Naive thymus-derived CD8-positive, alpha-beta T cell (primary cell): ENCODE data around the gene SH3GL2. TPM values are rescaled to one million over a fixed set of nuclear protein-coding genes. Genes with fewer than 3 reads are reported as not detected.

ENCODE experiments used
- ATAC-seq, 2 donors: fragments of 150-1000 bp; cut with Tn5 transposase in 1 of 2; sonication (Bioruptor Pico), chemical (Tn5 transposase) in 1 of 2; 1 replicate in 1 of 2; 2 replicates in 1 of 2; pipeline ENCODE4 v1.10.0; 2021; ENCODE audit warnings: mild to moderate bottlenecking in 2 of 2, moderate library complexity in 2 of 2
- POLR2A ChIA-PET: fragments of 350-600 bp; sonication (Branson Sonifier 250); formaldehyde crosslinking; loops from one replicate; lab custom pipeline; 2021; ENCODE audit warnings: antibody characterized with exemption; lab: Charles Lee
- DNase-seq, 10 donors: peaks; one replicate each; pipeline versions ENCODE4 v3.0.0 to v3.0.0-alpha.2; 2020 to 2022
- H3K27ac Mint-ChIP-seq, 10 donors: one replicate each; pipeline ENCODE4 v1.8.0; 2020 to 2022; ENCODE audit warnings: mild to moderate bottlenecking in 10 of 10, mixed read lengths in 10 of 10, moderate library complexity in 4 of 10, inconsistent platforms in 1 of 10
- H3K27me3 Mint-ChIP-seq, 5 donors: one replicate each; pipeline ENCODE4 v1.8.0; 2021 to 2022; ENCODE audit warnings: mixed read lengths in 5 of 5
- H3K36me3 Mint-ChIP-seq, 3 donors: one replicate each; pipeline ENCODE4 v1.8.0; 2020 to 2022; ENCODE audit warnings: mixed read lengths in 3 of 3, mild to moderate bottlenecking in 2 of 3, inconsistent platforms in 1 of 3
- H3K4me1 Mint-ChIP-seq, 4 donors: one replicate each; pipeline ENCODE4 v1.8.0; 2021 to 2022; ENCODE audit warnings: mixed read lengths in 4 of 4
- H3K4me3 Mint-ChIP-seq, 10 donors: one replicate each; pipeline ENCODE4 v1.8.0; 2020 to 2022; ENCODE audit warnings: mild to moderate bottlenecking in 10 of 10, mixed read lengths in 10 of 10, moderate library complexity in 6 of 10, inconsistent platforms in 1 of 10
- H3K9me3 Mint-ChIP-seq, 9 donors: one replicate each; pipeline ENCODE4 v1.8.0; 2020 to 2022; ENCODE audit warnings: mixed read lengths in 9 of 9, mild to moderate bottlenecking in 3 of 9, inconsistent platforms in 1 of 9, moderate library complexity in 1 of 9
- polyA plus RNA-seq, 3 donors: library from polyadenylated mRNA; unstranded; fragments of 300-500 nt; fragmentation: Illumina TruSeq; gene quantifications; one replicate each; pipeline ENCODE4 v1.2.3, GENCODE V29; 2021
- total RNA-seq, 8 experiments: library from RNA in 2 of 8; stranded (reverse) in 2 of 8; gene quantifications; one replicate each; pipeline ENCODE4 v1.2.3 and lab custom pipeline; 2021 to 2026

Gene SH3GL2
- total and polyA plus RNA-seq, 5 experiments from 2014 or later, result not detected

DNA sequence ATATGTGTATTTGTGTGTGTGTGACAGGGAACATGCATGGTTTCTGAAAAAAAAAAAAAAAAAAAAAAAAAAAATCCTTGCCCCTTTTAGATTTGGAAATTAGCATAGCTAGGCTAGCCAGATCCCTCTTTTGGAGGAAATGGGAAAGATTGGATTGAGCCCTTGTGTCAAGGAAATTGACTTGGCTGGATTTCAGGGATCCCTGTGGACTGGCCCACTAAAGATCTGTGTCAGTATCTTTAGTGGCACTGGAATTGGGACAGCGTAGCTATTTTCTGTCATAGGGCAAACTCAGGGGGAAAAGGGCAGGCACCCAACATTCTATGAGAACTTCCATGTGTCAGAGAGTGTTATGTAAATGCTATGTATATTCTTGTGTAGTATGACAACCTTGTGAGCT lies 35.4 kb downstream of the SH3GL2 start:
- H3K9me3 Mint-ChIP-seq, result peaks cover 0 to 8% (median 0%) of the 10 kb centered on the region in 9 donors
- no peak overlapping the region for H3K4me3 Mint-ChIP-seq
- POLR2A ChIA-PET, result no interaction called here
- no peaks in the 10 kb centered on the region for H3K36me3 Mint-ChIP-seq
- no peaks in the 10 kb centered on the region for H3K4me1 Mint-ChIP-seq
- no peak overlapping the region for H3K27ac Mint-ChIP-seq
- no peak for DNase-seq
- peaks cover 1 to 22% (median 4%) of the 10 kb centered on the region in 5 donors for H3K27me3 Mint-ChIP-seq
- ATAC-seq, result no peak

DNA sequence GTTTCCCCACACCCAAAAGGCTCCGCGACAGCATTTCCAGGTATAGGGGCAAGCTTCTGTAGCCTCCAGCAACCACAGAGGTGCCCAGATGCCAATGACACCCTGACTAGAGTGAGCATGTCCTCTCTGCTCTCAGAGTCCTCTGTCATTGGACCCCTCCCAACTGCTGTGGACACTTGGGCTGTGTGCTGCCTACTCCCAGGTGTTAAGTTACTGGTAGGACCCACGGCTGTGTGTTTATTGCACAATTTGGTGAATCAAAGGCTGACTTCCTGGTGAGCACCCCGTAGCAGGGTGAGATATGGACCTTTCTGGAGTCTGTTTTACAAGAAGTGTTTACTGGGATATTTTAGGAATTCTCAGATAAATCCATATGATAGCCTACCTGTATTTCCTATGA lies 36.0 kb downstream of the SH3GL2 start:
- peaks cover 0 to 5% (median 0%) of the 10 kb centered on the region in 9 donors for H3K9me3 Mint-ChIP-seq
- H3K27me3 Mint-ChIP-seq, result peaks cover 1 to 22% (median 4%) of the 10 kb centered on the region in 5 donors
- no peaks in the 10 kb centered on the region for H3K4me1 Mint-ChIP-seq
- DNase-seq (no peak), ATAC-seq (no peak)
- H3K27ac Mint-ChIP-seq, result no peak overlapping the region
- H3K36me3 Mint-ChIP-seq, result no peaks in the 10 kb centered on the region
- H3K4me3 Mint-ChIP-seq, result no peak overlapping the region
- POLR2A ChIA-PET, result no interaction called here

DNA sequence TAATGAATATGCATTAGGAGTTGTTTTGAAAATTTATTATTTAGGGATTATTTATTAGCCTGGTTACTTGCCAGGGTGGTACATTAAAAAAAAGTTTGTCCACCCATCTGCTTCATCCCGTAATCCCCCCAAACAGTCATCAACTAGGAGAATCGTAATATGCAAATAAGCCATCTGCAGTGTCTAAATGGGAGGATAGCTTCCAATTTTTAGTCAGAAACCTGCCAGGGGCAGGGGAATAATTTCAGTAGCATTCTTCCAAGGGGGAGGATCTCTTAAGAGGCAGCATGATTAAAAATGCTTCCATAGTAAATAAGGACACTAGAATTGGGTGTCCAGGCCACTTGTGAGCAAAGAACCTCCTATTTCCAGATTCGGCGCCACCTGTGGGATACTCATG lies 43.3 kb downstream of the SH3GL2 start:
- DNase-seq (no peak), ATAC-seq (no peak)
- H3K4me1 Mint-ChIP-seq, result no peaks in the 10 kb centered on the region
- POLR2A ChIA-PET, result no interaction called here
- H3K9me3 Mint-ChIP-seq, result peaks cover 0 to 10% (median 2%) of the 10 kb centered on the region in 9 donors
- H3K4me3 Mint-ChIP-seq, result no peak overlapping the region
- H3K27ac Mint-ChIP-seq, result no peak overlapping the region
- H3K27me3 Mint-ChIP-seq, result peaks cover 0 to 4% (median 0%) of the 10 kb centered on the region in 5 donors
- H3K36me3 Mint-ChIP-seq, result no peaks in the 10 kb centered on the region

DNA sequence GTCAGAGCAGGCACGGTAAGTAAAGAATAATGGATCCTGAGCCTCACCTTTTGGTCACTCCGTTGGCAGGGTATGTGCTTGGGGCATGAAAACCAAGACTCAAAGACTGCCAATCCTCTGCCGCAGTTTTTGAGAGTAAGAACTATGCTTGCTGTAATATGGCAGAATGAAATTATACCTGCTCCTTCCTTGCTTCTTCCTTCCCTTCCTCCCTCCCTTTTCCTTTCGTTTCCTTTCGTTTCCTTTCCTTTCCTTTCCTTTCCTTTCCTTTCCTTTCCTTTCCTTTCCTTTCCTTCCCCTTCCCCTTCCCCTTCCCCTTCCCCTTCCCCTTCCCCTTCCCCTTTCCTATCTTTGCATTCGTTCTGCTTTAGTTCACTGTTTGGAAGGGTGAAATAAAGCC lies 43.9 kb downstream of the SH3GL2 start:
- DNase-seq (no peak), ATAC-seq (no peak)
- no peak overlapping the region for H3K4me3 Mint-ChIP-seq
- POLR2A ChIA-PET, result no interaction called here
- H3K36me3 Mint-ChIP-seq, result no peaks in the 10 kb centered on the region
- no peaks in the 10 kb centered on the region for H3K4me1 Mint-ChIP-seq
- H3K9me3 Mint-ChIP-seq, result peaks cover 0 to 10% (median 2%) of the 10 kb centered on the region in 9 donors
- no peak overlapping the region for H3K27ac Mint-ChIP-seq
- peaks cover 0 to 4% (median 0%) of the 10 kb centered on the region in 5 donors for H3K27me3 Mint-ChIP-seq

DNA sequence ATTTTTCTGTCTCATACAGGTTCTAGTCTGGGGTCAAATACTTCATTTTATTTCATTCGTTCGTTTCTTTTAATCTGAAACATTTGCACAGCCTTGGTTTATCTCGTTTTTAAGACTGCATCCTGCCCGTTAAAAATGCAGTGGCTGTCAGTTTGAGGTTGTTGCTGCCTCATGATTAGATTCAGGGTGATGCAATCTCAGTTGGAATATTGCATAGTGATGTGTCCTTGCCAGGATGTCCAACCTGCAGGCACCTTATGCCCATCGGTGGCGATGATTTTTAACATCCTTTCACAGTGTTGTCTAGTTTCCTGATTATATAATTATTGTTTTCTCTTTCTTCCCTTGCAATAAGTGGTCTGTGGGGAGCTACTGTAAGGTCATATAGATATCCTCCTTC lies 45.1 kb downstream of the SH3GL2 start:
- POLR2A ChIA-PET, result no interaction called here
- H3K9me3 Mint-ChIP-seq, result peaks cover 0 to 10% (median 2%) of the 10 kb centered on the region in 9 donors
- no peak overlapping the region for H3K4me3 Mint-ChIP-seq
- H3K36me3 Mint-ChIP-seq, result no peaks in the 10 kb centered on the region
- no peak overlapping the region for H3K27ac Mint-ChIP-seq
- ATAC-seq (no peak), DNase-seq (no peak)
- H3K4me1 Mint-ChIP-seq, result no peaks in the 10 kb centered on the region
- H3K27me3 Mint-ChIP-seq, result peaks cover 0 to 4% (median 0%) of the 10 kb centered on the region in 5 donors

DNA sequence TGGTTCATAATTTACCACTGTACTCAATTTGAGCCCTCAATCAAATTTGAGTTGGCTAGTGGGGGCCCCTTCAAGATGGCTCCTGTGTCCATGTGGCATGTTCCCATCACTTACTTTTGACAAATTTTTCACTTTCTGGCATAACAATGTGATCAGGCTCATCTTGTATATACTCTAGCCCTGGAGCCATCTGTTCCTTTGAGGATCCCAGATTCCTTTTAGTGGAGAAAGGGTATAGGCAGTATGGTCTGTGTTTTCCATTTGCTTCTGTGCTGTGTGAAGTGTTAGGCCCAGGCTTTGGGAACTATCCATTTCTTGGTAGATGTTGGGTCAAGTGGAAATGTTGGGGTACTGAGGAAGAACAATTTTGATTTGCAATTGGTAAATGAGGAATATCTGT lies 45.7 kb downstream of the SH3GL2 start:
- POLR2A ChIA-PET, result no interaction called here
- H3K4me3 Mint-ChIP-seq, result no peak overlapping the region
- H3K36me3 Mint-ChIP-seq, result no peaks in the 10 kb centered on the region
- H3K27ac Mint-ChIP-seq, result no peak overlapping the region
- peaks cover 0 to 10% (median 2%) of the 10 kb centered on the region in 9 donors for H3K9me3 Mint-ChIP-seq
- peaks cover 0 to 4% (median 0%) of the 10 kb centered on the region in 5 donors for H3K27me3 Mint-ChIP-seq
- DNase-seq (no peak), ATAC-seq (no peak)
- H3K4me1 Mint-ChIP-seq, result no peaks in the 10 kb centered on the region

DNA sequence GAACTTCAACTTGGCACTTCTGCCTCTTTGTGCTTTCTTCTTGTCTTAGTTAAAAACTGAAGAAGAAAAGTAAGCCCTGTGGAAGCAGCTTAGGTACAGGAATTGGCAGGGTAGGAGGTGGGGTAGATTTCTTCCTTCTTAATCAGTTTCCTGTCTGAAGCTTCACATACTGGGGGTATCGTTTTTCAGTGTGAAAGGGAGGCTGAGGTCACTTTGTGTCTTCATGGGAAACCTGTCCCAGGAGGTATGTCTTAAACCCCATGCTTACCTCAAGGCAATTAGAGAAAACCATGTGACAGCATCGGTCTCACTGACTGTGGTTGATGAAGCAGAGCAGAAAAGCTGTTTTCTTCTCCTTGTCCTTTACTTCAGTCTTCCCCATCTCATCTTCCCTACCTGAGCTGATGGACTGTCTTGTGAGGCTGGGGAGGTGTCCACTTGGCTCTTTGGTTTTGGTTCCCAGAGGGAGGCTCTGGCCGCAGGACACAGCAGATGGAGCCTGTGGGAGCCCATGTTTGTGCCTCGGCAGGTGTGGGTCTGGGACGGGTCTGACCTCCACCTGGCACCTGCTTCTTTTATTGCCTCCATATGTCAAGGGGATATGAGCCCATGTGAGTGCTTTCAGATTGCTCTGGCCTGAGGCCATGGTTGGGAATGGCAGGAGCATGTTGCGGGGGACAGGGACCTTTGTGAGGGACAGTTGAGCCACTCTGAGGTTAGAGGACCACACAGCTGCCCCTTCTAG lies 47.0 kb downstream of the SH3GL2 start:
- Mint-ChIP-seq H3K36me3 (no peaks in the 10 kb centered on the region), H3K4me1 (no peaks in the 10 kb centered on the region), H3K27ac (no peak overlapping the region), H3K27me3 (peaks cover 0 to 4% (median 0%) of the 10 kb centered on the region in 5 donors), H3K9me3 (peaks cover 0 to 10% (median 0%) of the 10 kb centered on the region in 9 donors), H3K4me3 (no peak overlapping the region)
- no peak for DNase-seq
- no peak for ATAC-seq
- POLR2A ChIA-PET, result no interaction called here

DNA sequence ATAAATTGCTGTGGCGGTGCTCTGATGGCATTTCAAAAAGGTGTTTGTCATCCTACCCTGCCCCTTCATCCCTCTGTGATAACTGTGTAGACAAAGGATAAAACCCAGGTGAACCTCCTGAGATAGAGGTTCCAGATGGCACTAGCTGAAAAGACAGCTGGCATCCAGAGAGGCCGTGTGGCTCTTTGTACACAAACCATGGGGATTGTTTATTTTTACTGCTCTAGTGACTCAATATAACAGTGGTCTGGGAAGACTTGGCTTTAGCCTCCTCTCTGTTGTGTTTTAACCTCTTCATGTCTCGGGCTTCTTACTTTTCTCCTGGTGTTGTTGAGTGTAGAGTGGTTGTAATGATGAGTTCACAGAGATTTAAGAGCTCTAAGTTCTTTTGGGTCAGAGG lies 48.8 kb downstream of the SH3GL2 start:
- H3K4me3 Mint-ChIP-seq, result no peak overlapping the region
- H3K27ac Mint-ChIP-seq, result no peak overlapping the region
- POLR2A ChIA-PET, result no interaction called here
- ATAC-seq, result no peak
- no peaks in the 10 kb centered on the region for H3K4me1 Mint-ChIP-seq
- H3K36me3 Mint-ChIP-seq, result no peaks in the 10 kb centered on the region
- DNase-seq, result no peak
- H3K27me3 Mint-ChIP-seq, result peaks cover 0 to 4% (median 0%) of the 10 kb centered on the region in 5 donors
- peaks cover 0 to 10% (median 0%) of the 10 kb centered on the region in 9 donors for H3K9me3 Mint-ChIP-seq

DNA sequence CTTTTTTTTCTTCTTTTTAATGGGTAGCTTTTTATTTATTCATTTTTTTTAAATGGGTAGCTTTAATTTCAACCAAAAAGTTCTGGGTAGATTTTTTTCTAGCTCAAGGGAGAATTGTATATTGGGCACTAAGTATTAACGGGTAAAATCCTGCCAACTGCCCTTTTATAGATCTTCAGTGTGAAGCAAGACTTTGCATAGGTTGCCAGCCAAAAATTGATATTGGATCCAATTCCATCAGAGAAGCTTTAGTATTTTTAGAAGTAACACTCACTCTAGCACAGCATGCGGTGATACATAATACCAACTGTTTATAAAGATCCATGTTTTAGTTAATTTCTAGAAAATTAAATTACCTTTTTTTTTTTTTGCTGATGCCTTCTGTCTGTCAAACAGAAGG lies 49.8 kb downstream of the SH3GL2 start:
- Mint-ChIP-seq H3K9me3 (peaks cover 0 to 10% (median 0%) of the 10 kb centered on the region in 9 donors), H3K36me3 (no peaks in the 10 kb centered on the region), H3K27me3 (peaks cover 0 to 4% (median 0%) of the 10 kb centered on the region in 5 donors), H3K4me3 (no peak overlapping the region), H3K4me1 (no peaks in the 10 kb centered on the region), H3K27ac (no peak overlapping the region)
- DNase-seq, result no peak
- POLR2A ChIA-PET, result no interaction called here
- ATAC-seq, result no peak

DNA sequence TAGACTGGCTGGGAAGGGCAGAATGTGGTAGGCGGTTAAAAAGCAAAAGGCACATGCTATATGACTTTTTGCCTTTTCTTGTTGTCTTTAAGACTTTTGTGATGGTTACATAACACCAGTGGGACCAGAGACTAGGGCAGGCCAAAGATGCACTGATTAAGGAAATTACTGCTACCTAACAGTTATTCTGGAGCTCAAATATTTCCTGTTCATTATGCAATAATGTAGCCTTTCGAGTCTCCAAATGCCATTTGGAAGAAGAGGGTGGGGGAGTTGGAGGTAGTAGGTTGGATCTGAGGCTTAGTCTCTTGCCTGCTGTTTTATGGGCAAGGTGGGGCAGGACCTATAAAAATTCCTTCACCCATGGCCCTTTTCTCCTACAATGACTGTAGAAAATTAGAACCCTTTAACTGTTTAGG lies 51.7 kb downstream of the SH3GL2 start:
- Mint-ChIP-seq H3K27ac (no peak overlapping the region), H3K36me3 (no peaks in the 10 kb centered on the region), H3K4me3 (no peak overlapping the region), H3K27me3 (peaks cover 0 to 4% (median 0%) of the 10 kb centered on the region in 5 donors), H3K9me3 (peaks cover 0 to 5% (median 0%) of the 10 kb centered on the region in 9 donors), H3K4me1 (no peaks in the 10 kb centered on the region)
- no peak for ATAC-seq
- POLR2A ChIA-PET, result no interaction called here
- DNase-seq, result no peak

DNA sequence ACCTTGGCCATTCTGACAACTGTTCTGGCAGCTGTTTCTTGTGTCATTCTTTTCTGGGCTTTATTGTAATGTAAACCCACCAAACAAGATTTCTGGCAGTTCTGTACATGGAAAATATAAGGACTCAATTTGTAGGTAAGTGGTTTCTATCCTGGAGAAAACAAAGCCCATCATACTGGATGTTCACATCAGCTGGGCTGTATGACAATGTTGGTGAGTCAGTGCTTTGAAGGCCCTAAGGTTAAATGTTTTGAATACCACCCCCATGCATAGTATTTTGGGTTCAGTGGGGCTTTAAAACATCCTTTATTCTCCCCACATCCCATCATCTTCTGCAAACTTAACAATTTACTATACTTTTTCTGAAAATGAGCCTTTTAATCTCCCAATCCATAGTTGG lies 52.5 kb downstream of the SH3GL2 start:
- POLR2A ChIA-PET, result no interaction called here
- Mint-ChIP-seq H3K27ac (no peak overlapping the region), H3K36me3 (no peaks in the 10 kb centered on the region), H3K4me3 (no peak overlapping the region), H3K4me1 (no peaks in the 10 kb centered on the region), H3K27me3 (peaks cover 0 to 4% (median 0%) of the 10 kb centered on the region in 5 donors), H3K9me3 (peaks cover 0 to 5% (median 0%) of the 10 kb centered on the region in 9 donors)
- ATAC-seq, result no peak
- no peak for DNase-seq

DNA sequence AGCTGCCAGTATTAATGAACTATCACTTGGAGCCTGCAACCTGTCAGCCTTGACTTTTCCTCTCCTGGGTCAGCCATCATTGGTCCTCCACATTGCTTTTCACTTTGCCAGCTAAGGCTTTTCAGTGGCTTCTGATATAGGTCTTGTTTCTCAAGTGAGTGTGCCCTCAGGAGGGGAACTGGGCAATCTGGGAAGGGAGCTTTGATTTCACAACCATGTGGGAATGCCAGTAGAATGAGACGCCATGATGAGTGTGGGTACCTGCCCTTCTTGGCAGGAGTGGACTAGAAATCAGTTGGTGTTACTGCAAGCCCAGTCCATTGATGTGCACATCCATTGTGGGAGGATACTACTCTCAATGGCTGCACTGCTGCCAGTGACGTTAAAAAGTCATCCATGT lies 54.1 kb downstream of the SH3GL2 start:
- DNase-seq, result no peak
- POLR2A ChIA-PET, result no interaction called here

DNA sequence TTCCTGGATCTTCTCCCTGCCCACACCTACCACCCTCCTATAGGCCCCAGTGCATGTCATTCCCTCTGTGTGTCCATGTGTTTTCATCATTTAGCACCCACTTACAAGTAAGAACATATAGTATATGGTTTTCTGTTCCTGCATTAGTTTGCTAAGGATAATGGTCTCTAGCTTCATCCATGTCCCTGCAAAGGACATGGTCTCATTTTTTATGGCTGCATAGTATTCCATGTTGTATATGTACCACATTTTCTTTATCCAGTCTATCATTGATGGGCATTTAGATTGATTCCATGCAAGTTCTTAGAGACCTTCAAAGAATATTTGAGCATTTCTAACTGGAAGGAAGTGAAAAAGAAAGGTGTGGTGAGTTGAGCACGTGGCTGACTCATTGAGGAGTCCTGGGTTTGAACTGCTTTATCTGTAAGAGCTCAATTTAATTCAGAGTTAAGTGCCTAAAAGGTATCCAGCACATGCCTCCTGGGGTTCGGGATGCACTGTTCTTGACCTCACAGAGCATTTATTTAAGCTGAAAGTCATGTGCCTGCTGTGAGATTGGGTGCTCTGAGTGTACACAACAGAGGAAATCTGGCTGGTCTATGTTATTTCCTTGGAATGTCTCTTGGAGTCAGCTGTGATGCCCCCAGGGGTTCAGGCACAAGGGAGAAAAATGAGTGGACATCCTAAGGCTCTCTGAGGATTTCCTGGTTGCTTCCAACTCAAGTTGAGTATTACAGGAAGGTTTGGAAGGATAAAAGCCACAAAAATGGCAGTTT lies 56.4 kb downstream of the SH3GL2 start:
- H3K36me3 Mint-ChIP-seq, result no peaks in the 10 kb centered on the region
- H3K27ac Mint-ChIP-seq, result no peak overlapping the region
- no peaks in the 10 kb centered on the region for H3K4me1 Mint-ChIP-seq
- POLR2A ChIA-PET, result no interaction called here
- no peak for ATAC-seq
- DNase-seq, result no peak
- H3K9me3 Mint-ChIP-seq, result peaks cover 0 to 5% (median 0%) of the 10 kb centered on the region in 9 donors
- H3K27me3 Mint-ChIP-seq, result no peaks in the 10 kb centered on the region
- no peak overlapping the region for H3K4me3 Mint-ChIP-seq

More for the DNA sequence above, 54.1 kb downstream of the SH3GL2 start:
- H3K27ac Mint-ChIP-seq, result no peak overlapping the region
- no peak for ATAC-seq
- H3K27me3 Mint-ChIP-seq, result no peaks in the 10 kb centered on the region
- peaks cover 0 to 5% (median 0%) of the 10 kb centered on the region in 9 donors for H3K9me3 Mint-ChIP-seq
- H3K4me1 Mint-ChIP-seq, result no peaks in the 10 kb centered on the region
- no peaks in the 10 kb centered on the region for H3K36me3 Mint-ChIP-seq
- no peak overlapping the region for H3K4me3 Mint-ChIP-seq
